GM23248 (cell line): ENCODE measurements around the gene NTRK2.

ENCODE experiments used
- EZH2 ChIP-seq: fragments of 200-600 bp; sonication (generic); IDR thresholded peaks from 2 replicates; pipeline ENCODE4 v1.6.1; 2018; ENCODE audit warnings: antibody characterized with exemption, mild to moderate bottlenecking; ENCODE audit not compliant: insufficient read depth, poor library complexity, severe bottlenecking
- EZH2phosphoT487 ChIP-seq: fragments of 200-600 bp; sonication (generic); IDR thresholded peaks from 2 replicates; pipeline ENCODE4 v1.6.1; 2018; ENCODE audit warnings: antibody characterized with exemption, moderate library complexity, mild to moderate bottlenecking, low read depth; ENCODE audit not compliant: insufficient read depth

- no peak for TF ChIP-seq EZH2
- no peak for TF ChIP-seq EZH2phosphoT487
Observed at GRCh38 chr9:84812355-84812754, 142.8 kb downstream of the NTRK2 start.
